Fibroblast of the conjunctiva (primary cell): ENCODE measurements around the gene TAF11L2.
"Not testable (repeated sequence)": the region's sequence is repeated elsewhere in the genome, so short reads cannot be mapped to it uniquely, and the experiment has no call there.

Source experiments
- DNase-seq: peaks from one replicate; pipeline ENCODE4 v3.0.0-alpha.2; 2010; ENCODE audit warnings: low read depth

The TAF11L2 gene

DNA sequence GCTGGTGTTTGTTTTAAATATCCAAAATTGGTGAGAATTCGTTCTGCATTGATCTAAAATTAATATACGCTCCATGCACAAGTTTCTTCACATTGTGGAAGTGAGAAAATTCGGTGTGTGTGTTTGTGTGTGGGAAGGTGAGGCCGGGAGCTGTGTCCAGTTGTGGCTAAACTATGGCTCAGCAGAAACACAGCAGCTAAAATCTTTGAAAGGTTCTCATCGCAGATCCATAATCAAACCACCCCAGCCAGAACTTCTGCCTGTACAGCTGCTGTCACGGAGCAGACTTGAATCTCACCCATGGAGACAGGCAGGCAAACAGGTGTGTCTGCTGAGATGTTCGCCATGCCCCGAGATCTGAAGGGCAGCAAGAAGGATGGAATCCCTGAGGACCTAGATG is at the start of gene TAF11L2:
TAF11L2 (plus strand) TSS at position 301 of the 400 bp plus-strand sequence.
- DNase-seq: not testable (repeated sequence)

DNA sequence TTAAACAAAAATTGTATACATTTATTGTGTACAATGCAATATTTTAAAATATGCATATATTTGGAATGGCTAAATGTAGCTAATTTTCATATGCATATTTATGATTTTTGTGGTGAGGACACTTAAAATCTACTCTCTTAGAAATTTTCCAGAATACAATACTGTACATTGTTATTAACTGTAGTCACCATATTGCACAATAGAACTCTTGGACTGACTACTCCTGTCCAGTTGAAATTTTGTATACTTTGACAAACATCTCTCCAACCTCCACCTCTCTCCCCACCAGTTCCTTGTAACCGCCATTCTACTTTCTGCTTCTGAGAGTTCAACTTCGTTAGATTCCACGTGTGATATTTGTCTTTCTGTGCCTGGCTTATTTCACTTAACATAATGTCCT is 49.2 kb upstream of the TAF11L2 start:
- DNase-seq: no peak

DNA sequence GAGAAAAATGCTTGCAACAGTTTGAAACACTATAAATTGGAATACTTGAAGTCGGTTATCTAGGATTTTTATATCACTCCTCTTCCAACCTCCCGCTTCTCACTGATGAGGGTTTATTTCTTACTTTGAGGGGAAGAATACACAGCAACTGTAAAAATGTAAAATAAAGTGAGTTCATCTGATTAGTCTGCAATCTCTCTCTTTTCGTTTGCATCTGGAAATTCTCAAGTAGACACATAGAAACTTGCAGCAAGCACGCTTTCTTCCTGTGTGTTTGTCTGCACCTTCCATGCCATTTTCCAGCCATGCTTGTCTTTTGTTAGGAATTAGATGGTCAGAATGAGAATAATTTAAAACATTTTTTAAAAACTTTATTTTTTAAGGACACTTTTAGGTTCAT is 45.1 kb upstream of the TAF11L2 start:
- DNase-seq: no peak

DNA sequence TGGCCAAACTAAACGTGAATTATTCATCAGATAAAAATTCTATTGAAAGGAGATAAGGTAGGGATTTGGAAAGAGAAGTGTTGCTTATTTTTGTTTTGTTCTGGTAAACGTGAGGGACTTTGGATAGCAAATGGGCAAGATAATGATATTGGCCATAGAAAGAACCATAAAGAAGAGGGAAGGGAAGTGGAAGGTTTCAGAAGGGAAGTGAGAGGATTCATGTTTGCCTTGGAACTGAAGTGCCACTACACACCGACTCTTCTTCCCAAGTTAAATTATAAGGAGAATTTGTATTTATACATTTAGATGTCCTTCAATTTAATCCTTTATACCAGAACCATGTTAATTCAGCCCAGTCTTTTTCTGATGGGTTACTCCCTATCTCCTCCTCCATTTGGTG is 42.1 kb upstream of the TAF11L2 start:
- DNase-seq: no peak

DNA sequence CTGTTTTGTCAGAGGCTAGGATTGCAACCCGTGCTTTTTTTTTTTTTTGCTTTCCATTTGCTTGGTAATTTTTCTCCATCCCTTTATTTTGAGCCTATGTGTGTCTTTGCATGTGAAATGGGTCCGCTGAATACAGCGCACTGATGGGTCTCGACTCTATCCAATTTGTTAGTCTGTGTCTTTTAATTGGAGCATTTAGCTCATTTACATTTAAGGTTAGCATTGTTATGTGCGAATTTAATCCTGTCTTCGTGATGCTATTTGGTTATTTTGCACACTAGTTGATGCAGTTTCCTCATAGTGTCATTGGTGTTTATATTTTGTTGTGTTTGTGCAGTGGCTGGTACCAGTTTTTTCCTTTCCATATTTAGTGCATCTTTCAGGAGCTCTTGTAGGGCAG is 36.2 kb upstream of the TAF11L2 start:
- DNase-seq: no peak

DNA sequence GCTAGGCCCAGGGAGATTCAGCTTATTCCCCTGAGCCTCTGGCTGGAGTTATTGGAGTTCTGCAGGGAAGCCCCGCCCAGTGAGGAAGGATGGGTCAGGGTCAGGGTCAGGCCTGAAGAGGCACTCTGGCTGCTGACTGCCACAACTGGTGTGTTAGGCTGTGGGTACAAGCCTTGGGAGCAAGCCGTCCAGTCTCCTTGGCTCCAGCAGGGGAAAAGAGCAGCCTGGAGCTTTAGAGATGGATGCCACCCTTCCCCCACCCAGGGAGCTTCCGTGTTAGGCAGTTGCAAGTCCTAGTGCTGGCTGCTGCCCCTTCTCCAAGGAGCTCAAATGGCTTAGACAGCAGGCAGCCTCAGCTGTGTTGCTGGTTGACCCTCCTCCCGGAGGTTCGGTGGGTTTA is 34.4 kb upstream of the TAF11L2 start:
- DNase-seq: no peak

DNA sequence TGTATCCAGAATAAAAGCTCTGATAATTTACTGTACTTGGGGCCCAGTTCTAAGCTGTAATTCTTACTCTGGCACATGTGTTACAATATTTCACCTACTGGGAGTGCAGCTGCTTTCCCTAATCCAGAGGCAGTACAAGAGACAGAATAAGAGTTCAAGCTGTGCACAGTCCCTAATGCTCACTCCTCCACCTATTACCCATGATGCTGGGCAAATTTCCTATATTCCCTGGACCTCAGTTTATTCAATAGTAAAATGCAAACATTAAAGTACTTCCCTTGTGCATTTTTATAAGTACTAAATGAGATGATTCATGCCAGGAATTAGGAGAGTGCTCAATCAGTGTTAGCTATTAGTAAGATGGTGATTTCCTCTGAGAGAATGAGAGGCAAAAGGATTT is 28.0 kb upstream of the TAF11L2 start:
- DNase-seq: no peak

DNA sequence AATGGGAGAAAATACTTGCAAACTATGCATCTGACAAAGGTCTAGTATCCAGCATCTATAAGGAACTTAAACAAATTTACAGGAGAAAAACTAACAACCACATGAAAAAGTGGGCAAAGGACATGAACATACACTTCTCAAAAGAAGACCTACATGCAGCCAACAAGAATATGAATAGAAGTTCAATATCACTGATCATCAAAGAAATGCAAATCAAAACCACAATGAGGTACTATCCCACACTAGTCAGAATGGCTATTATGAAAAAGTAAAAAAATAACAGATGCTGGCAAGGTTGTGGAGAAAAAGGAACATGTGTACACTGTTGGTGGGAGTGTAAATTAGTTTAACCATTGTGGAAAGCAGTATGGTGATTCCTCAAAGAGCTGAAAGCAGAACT is 23.0 kb upstream of the TAF11L2 start:
- not testable (repeated sequence) for DNase-seq

DNA sequence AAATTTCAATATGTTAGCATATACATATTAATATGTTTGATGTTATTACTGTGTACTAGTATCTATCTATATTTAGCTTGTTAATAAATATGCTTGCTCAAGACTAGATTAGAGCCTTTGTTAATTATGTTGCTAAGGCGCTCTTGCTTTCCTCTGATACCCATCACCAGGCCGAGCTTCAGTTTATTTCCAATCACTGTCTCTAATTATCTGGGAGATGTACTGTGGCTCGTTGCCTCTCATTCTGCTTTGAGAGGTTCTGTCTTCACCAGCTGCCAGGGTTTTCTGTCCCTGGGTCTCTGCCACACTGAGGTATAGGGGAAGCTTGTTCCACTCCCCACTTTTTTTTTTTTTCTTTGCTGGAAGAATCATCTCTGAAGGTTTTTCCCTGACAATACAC is 21.0 kb upstream of the TAF11L2 start:
- DNase-seq: no peak

DNA sequence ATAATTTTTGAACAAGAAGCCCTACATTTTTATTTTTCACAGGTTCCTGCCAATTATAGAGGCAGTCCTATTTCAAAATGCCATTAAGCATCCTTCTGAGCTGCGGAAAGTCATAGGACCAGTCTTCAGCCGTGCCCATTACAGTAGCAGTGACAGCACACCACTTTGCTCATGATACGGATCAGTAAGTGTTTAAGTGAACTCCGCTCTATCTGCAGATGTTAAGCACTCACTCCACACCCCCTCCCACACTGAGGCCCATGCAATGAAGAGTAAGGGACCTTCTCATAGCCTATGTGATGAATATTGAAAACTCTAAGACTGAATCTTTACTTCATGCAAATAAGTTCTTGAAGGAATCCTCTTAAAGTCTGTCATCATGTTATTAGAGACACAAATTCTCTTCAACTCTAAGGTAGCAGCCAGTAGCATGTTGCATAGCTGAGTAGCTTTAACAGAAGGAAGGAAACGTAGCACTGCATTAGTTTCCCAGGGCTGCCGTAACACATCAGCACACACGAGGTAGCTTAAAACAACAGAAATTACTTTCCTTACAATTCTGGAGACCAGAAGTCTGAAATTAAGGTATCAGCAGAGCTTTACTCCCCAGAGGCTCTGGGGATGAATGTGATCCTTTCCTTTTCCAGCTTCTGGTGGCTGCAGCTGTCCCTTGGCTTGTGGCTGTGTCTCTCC is 20.3 kb upstream of the TAF11L2 start:
- no peak for DNase-seq

DNA sequence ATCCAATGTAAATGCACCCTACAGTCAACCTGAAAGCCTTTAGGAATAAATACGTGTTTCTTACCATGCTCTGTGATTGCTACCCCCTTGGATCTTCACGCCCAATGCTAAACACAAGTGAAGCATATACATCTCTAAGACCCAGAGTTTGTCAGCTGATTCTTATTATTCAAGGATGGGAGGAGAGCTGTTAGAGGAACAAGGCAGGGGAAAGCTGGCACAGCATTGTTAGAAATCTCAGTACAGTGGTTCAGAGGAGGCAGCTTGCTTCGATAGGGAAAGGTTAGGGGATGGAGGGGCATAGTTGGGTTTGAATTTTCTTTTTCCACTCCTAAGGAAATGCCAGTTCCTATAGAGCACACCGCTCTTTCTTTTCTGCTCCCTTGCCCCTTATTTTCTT is 16.7 kb upstream of the TAF11L2 start:
- DNase-seq: no peak

DNA sequence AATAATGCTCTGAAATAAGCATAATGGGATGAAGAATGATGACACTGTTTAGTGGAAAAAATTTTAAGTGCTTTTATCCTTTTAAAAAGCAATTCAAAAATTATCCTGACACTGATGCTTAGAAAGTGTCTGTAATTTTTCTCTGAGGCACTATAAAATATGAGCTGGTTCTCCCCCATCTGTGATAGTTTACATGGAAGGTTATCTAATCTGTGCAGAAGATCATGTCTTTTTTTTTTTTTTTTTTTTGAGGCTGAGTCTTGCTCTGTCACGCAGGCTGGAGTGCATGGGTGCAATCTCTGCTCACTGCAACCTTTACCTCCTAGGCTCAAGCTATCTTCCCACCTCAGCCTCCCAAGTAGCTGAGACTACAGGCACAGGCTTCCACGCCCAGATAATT is 15.2 kb upstream of the TAF11L2 start:
- DNase-seq: no peak

DNA sequence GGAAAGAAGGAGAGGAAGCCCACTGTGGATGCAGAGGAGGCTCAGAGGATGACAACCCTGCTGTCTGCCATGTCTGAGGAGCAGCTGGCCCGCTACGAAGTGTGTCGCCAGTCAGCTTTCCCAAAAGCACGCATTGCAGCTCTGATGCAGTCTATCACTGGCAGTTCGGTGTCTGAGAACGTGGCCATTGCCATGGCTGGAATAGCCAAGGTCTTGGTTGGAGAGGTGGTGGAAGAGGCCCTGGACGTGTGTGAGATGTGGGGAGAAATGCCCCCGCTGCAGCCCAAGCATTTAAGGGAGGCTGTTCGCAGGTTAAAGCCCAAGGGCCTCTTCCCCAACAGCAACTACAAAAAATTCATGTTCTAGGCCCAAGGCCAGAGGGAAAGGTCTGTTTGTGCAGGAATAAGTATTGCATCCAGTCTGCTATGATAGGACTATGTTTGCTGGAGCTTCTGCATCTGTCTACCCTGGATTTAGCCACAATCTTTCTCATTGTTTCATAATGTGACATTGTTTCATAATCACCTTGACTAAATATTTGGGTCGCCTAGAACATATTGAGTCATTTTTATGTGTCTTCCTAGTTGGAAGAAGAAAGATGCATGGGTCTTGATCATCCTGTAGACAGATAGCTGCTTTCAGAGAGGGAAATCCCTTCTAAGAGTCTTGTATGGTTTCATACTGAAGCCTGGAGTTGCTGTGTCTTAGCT is 11.4 kb upstream of the TAF11L2 start:
- not testable (repeated sequence) for DNase-seq

DNA sequence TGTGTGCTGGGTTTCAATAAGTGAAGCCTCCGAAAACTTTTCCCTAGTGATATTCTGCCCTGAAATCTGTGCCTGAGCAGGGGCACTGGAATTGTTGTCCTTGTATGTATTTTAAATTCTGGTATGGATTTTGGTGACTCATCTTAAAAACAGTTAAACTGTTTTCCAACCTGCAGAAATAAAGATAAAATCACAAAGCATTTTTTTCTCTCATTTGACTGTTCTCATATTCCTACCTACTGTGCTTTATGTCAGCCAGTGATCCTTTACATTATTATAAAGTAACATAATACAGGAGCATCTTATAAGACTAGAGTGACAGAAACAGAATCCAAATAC is 10.9 kb upstream of the TAF11L2 start:
- DNase-seq: no peak

DNA sequence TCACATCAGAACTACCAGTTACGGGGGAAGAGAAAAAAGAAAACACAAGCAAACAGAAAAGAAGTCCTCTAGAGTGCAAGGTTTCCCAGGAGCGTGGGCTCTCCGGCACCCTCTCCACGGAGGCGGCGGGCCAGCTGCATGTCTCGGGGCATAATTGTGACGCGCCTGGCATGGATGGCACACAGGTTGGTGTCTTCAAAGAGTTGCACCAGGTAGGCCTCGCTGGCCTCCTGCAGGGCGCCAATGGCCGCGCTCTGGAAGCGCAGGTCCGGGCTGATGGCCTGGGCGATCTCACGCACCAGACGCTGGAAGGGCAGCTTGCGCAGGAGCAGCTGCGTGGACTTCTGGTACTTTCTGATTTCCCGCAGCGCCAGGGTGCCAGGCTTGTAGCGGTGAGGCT is 6.8 kb upstream of the TAF11L2 start:
- not testable (repeated sequence) for DNase-seq

DNA sequence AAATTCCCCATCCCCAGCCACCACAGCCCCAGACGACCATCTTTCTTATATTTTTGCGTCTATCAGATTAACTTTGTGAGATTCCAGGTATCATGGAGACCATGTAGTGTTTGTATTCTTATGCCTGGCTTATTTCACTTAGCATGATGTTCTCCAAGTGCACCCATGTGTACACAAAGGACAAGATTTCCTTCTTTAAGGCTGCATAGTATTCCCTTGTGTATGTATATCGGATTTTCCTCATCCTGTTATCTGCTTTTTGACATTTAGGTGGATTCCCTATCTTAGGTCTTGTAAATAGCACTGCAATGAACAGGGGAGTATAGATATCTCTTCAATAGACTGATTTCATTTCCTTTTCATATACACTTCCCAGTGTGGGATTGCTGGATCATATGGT is 5.3 kb upstream of the TAF11L2 start:
- no peak for DNase-seq

DNA sequence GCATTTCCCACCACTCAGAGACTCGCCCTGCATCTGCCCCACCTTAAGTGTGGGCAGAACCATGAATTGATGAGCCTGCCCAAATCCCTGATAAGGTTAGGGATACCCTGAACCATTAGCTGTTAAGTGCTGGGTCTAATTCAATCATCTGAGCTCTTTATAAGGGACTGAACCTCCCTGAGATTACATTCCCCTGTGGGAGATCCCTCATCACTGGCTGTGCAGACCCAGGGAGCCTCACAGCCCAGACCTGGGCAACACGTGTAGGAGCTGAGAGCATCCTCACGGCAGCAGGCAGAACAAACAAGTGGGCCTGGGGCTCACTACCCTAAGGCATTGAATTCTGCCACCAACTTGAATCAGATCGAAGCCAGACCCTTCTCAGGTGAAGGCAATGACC is 585 bp upstream of the TAF11L2 start:
- no peak for DNase-seq

DNA sequence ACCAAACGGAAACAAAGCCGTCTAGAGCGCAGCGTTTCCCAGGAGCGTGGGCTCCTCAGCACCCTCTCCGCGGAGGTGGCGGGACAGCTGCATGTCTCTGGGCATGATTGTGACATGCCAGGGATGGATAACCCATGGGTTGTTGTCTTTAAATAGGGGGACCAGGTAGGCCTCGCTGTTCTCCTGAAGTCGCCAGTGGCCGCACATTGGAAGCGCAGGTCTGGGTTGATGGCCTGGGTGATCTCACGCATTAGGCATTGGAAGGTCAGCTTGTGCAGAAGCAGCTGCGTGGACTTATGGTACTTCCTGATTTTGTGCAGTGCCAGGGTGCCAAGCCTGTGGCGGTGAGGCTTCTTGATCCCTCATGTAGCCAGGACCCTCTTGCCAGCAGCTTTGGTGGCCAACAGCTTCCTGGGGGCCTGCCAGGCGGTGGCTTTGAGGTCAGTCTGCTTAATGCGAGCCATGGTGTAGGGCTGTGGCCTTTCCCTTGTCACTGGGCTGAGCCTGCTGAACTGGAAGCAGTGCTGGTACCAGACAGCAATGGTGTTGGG is 13.8 kb downstream of the TAF11L2 start:
- DNase-seq: no peak

DNA sequence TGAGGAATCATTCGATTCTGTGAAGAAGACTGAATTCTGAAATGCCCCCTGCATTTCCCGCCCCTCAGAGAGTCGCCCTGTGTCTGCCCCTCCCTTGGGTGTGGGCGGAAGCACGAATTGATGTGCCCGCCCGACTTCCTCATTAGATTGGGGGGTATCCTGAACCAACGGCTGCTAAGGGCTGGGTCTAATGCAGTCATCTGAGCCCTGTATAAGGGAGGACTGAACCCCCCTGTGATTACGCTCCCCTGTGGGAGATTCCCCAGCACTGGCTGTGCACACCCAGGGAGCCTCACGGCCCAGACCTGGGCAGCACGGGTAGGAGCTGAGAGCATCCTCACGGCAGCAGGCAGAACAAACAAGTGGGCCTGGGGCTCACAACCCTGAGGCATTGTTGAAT is 19.5 kb downstream of the TAF11L2 start:
- not testable (repeated sequence) for DNase-seq

DNA sequence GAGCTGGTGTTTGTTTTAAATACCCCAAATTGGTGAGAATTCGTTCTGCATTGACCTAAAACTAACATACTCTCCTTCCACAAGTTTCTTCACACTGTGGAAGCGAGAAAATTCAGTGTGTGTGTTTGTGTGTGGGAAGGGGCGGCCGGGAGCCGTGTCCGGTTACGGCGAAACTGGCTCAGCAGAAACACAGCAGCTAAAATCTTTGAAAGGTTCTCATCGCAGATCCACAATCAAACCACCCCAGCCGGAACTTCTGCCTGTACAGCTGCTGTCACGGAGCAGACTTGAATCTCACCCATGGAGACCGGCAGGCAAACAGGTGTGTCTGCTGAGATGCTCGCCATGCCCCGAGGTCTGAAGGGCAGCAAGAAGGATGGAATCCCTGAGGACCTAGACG is 20.0 kb downstream of the TAF11L2 start, which contains the start of gene TAF11L3:
TAF11L3 (plus strand) TSS at position 301 of the 400 bp plus-strand sequence.
- not testable (repeated sequence) for DNase-seq

DNA sequence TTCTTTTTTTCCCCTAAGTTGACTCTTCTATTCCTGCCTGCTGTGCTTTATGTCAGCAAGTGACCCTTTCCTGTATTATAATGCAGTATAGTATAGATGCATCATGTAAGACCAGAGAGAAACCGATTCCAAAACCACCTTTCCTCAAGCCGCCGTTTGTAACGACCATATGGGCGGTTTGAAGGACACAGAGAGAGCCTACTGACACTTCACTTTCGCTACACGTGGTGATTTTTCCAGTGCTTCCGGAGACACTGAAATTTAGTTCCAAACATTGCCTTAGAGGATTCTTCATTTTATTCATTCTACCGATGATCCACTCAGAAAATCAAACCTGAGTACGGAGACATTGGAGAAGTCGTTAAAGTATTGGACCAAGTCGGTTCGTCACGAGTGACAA is 21.5 kb downstream of the TAF11L2 start:
- not testable (repeated sequence) for DNase-seq

DNA sequence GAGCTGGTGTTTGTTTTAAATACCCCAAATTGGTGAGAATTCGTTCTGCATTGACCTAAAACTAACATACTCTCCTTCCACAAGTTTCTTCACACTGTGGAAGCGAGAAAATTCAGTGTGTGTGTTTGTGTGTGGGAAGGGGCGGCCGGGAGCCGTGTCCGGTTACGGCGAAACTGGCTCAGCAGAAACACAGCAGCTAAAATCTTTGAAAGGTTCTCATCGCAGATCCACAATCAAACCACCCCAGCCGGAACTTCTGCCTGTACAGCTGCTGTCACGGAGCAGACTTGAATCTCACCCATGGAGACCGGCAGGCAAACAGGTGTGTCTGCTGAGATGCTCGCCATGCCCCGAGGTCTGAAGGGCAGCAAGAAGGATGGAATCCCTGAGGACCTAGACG is 23.5 kb downstream of the TAF11L2 start, which contains the start of gene TAF11L4:
TAF11L4 (plus strand) TSS at position 301 of the 400 bp plus-strand sequence.
- DNase-seq: not testable (repeated sequence)

DNA sequence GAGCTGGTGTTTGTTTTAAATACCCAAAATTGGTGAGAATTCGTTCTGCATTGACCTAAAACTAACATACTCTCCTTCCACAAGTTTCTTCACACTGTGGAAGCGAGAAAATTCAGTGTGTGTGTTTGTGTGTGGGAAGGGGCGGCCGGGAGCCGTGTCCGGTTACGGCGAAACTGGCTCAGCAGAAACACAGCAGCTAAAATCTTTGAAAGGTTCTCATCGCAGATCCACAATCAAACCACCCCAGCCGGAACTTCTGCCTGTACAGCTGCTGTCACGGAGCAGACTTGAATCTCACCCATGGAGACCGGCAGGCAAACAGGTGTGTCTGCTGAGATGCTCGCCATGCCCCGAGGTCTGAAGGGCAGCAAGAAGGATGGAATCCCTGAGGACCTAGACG is 26.9 kb downstream of the TAF11L2 start, which contains the start of gene TAF11L5:
TAF11L5 (plus strand) TSS at position 301 of the 400 bp plus-strand sequence.
- not testable (repeated sequence) for DNase-seq
